ENCODE results near the gene GRK5.

- no peak for TF ChIP-seq CTCF (IDR thresholded peaks at IDR 0.05; ENCODE audit: low read length)
- no peak for TF ChIP-seq EZH2phosphoT487 (IDR thresholded peaks at IDR 0.05; ENCODE audit: low read length)
Measured at GRCh38 chr10:119238577-119238976, 31.2 kb downstream of the GRK5 start.

Measured in MM.1S (cell line).